GM20431 (cell line): ENCODE results near the gene TBXAS1.

Source experiments
- in situ Hi-C: fragments of 300-500 bp; cut with MseI, MboI; formaldehyde crosslinking; loops from one replicate; pipeline ENCODE4 v1.15.0; 2020; ENCODE audit warnings: low sequenced_read_pairs; ENCODE audit not compliant: unreplicated experiment

The TBXAS1 gene

DNA sequence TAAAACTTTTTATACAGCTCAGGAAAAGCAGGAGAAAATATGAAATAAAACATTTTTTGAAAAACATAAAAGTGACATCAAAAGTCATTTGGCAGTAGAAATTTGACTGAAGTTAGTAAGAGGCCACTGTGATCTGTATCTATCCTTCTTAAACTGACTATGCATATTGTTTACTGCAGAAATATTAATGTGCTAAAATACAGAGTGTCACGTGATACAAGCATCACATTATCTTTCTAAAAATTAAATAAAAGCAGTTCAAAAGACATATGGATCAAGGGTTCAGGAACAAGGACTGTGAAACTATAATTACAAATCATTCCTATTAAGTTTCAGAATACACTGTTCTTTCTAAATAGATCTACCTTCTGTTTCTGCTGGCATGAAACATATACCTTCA is 200.0 kb downstream of the TBXAS1 start:
- in situ Hi-C loops: no loop called here

DNA sequence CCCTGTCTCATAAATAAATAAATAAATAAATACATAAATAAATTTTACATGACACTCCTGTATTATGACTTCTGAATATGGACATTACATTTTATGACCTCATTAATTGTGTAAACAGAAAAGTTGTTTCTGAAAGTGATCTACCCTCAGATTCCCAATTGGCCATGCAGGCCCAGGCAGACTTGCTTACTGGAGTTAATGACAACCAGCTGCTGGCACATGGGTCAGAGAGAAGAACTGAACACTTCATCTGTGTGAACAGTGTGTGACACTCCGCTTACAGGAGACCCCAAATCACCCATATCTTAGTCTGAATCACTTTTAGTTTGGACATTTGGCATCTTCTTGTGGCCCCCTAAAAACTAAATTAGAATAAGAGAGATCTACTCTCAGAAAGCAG is 202.3 kb downstream of the TBXAS1 start:
- in situ Hi-C loops: no loop called here

DNA sequence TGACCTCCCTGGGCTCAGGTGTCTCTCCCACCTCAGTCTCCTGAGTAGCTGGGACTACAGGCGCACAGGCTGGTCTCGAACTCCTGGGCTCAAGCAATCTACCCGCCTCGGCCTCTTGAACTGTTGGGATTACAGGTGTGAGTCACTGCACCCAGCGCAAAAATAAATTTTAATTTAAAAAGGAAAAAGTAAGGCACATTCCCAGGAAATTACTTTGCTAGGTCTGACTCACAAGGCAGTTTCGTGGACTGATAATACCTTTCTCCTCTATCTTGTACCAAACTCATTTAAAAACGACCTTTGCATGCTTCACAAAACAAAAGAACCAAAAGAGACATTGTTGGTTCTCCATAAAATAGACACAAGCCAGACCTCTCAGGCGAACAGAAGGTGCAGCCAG is 204.0 kb downstream of the TBXAS1 start:
- in situ Hi-C loops: no loop called here

DNA sequence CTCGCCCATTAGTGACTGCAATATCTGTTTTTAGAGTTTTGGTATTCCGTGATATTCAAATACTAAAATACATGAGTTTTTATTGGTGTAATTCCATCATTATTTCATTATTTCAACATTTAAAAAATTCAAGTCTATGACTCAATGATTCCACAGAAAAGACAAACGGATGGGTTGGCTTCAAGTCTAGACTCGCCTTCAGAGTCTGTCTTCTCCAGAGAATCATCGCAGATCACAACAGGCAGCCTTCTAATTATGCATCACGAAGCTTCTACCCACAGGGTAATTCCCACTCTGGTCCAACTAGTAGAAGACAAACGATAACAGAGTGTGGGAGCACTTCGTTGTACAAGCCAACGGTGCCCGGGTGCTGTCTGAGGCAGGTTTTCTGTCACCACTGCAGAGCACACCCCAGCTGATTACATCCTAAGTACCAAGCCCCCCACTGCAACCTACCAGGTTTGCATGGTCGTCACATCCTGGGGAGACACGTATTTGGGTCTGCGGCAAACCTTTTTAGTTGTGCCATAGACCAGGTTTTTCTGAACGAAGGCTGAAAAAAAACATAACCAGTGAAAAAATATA is 204.8 kb downstream of the TBXAS1 start:
- in situ Hi-C loops: no loop called here

DNA sequence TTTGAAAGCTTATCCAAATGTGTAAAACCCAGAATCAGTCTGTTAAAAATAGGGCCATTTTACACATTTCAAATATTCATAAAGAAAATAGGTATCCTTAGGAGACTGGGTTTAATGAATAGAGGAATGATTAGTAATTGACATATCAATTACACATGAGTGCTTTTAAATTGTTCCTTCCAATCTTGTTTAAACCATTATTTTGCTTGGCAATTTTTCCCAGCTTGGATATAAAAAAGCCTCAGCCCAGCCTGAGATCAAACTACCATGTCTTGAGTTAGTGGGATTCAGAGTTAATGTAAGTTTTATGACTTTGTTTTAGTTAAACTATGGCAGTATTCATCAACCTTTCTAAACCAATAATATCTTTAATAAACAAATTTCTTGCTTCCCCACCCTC is 205.4 kb downstream of the TBXAS1 start:
- in situ Hi-C loops: no loop called here

DNA sequence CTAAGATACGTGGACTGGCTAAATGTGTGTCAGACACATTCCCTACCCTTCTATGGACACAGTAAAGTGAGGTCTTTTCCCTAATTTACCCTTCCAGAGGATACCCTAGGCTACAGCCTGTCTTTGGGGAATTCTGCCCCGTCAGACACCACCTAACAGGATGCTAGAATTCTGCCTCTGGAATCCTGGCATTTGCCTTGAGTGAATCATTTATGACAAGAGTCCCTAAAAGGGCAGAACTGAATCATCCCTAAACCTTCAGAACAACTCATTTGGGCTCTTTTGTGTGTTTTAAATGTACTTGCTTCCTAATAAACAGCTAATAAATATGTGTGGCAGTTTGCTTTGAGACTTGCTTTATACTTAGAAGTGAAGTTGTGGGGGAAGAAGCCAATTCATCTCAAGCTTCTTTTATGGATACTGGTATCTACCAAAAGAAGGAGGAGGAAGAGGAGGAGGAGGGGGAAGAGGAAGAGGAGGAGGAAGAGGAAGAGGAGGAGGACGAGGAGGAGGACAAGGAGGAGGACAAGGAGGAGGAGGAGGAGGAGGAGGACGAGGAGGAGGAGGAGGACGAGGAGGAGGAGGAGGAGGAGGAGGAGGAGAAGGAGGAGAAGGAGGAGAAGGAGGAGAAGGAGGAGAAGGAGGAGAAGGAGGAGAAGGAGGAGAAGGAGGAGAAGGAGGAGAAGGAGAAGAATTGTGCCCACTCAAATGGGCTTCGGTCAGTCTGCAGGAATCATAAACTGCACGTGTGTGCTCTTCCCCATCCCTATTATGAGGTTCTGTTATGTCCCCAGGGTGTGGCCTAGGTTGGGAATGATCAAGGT is 206.5 kb downstream of the TBXAS1 start:
- in situ Hi-C loops: no loop called here

DNA sequence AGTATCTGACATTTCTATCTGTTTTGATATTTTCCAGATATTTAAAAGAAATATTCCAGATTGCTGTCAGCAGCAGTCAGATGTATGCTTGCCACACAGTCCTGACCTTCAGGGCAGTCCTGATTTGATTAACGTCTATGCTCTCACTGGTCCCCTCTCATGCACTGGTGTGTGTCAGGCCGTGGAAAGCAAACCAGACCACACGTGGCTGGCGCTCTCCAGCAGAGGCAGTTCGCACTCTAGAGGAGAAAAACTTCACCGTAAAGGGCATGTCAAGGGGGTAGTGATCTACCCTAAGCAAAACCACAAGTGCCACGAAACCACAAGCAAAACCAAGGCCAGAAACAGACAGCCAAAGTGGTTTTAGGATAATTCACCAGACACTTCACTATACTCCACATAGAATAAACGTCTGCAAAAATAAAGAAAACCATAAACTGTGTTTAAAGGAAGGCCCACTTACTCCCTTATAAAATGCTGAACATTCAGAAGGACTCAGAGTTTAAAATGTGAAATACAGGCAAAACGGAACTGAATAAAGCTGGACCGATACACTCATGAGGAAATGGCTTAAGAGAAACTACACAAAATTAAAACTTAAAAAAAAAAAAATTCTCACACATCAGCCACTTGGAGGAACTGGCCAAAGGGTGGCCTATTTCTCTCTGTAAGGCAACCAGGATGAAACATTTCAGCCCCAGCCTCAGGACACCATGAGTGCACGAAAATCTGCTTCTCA is 207.3 kb downstream of the TBXAS1 start:
- in situ Hi-C loops: no loop called here

DNA sequence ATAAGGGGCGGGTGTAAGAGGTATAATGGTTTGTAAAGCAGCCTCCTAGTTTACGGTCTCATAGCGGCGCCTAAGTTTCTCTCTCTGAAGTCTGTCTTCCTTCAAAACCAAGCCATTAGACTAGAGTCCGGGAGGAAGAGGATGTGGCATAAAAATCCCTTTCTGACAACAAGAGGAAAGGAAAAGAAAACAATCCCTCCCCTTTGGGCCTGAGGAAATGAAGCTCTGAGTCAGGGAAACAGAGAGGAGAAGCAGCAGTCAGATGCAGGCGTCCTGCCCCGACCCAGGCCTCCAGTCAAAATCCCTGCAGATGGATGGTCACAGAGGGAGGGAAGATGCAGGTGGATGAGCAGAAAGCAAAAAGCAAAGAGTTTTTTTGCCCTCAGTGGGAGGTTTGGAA is 210.0 kb downstream of the TBXAS1 start:
- in situ Hi-C loops: no loop called here

DNA sequence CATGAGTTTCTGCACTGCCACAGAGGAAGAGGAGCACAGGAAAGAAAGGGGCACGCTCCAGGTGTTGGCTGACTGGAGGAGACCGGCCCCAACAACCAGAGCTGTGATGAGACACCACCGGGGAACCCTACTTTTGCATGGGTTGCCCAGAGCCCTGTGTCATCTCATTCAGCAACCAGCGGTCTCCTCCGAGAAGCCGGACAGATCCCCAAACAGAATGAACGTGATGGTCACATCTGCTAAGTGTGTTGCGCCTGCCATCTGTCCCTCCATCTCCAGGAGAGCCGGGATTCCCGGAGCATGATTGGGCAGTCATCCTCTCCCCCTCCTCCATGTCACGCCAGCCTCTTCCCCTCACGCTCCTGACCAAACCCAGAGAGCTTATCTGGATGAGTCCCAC is 210.8 kb downstream of the TBXAS1 start:
- in situ Hi-C loops: no loop called here

DNA sequence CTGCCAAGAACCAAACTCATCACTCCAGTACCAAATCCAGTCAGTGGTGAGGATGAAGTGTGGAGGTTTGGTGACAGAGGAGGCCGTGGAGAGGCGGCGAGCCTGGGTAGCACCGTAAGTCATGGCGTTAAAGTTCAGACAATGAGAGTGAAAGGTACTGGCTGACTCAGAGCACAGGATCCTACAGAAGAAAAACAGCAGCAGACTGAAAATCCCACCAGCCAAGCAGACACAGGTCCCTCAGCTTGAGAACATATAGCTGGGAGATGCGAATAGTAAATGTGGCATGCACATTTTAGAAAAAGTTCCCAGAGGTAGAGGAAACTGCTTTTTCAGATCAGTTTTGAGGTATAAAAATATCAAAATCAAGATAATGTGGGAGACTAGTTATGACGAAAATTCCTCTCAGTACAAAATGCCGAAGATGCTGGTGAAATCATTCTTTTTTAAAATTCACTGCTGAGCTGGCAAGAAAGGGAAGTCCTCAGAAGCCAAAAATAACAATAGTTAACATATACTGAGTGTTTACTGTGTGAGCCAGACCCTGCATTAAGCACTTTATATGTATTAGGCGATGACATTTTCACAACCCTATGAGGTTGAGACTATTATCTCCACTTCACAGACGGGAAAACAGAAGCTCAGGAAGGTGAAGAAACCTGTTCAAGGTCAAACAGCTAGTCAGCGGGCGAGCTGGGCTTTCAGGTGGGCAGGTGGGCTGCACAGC is 212.8 kb downstream of the TBXAS1 start:
- in situ Hi-C loops: no loop called here

DNA sequence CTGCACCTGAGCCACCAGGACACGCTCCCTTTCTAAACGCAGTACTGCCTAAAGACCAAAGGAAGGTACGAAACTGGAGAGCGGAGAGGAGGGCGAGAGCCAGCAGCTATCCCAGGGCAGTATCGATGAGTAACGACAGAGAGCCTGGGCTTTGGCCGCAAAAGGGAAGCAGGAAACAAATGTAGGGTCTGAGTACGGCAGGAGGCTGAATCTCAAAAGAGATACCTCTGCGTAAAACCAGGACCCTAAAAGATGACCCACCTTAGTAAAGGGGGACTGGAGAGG is 213.3 kb downstream of the TBXAS1 start:
- in situ Hi-C loops: no loop called here

DNA sequence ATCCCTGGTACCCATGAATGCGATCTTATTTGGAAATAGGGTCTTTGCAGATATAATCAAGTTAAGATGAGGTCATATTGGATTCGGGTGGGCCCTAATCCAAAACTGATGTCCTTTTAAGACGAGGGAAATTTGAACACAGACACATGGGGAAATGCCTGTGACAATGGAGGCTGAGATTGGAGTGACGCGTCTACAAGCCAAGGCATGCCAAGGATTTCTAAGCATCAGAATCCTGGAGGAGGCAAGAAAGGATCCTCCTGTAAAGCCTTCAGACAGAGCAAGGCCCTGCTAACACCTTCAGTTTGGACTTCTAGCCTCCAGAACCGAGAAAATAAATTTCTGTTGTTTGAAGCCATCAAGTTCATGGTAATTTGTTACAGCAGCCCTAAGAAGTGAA is 215.2 kb downstream of the TBXAS1 start:
- in situ Hi-C loops: no loop called here

DNA sequence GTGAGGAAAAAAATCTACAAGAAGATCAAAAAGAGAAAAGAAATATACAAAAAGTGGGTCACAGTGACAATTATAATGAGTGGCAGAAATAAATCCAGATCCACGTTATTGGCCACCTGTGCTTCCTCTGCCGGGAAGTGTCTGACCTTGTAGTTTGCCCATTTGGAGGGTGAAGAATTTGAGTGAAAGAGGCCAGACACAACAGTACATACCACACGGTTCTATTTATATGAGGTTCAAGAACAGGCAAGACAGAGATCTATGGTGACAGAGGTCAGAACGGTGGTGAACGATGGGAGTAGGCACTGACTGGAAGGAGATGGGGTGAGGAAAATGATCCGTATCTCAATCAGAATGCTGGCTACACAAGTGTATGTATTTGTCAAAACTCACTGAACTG is 216.6 kb downstream of the TBXAS1 start:
- in situ Hi-C loops: no loop called here

DNA sequence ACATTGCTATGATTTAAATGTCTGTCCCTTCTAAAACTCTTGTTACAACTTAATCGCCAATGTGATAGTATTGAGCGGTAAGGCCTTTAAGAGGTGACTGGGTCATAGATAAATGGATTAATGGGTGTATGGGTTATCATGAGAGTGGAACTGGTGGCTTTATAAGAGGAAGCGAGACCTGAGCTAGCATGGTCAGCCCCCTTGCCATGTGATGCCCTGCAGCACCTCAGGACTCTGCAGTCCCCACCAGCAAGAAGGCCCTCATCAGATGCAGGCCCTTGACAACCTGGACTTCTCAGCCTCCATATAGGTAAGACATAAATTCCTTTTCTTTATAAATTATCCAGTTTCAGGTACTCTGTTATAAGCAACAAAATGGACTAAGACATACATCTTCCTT is 218.1 kb downstream of the TBXAS1 start:
- in situ Hi-C loops: no loop called here

DNA sequence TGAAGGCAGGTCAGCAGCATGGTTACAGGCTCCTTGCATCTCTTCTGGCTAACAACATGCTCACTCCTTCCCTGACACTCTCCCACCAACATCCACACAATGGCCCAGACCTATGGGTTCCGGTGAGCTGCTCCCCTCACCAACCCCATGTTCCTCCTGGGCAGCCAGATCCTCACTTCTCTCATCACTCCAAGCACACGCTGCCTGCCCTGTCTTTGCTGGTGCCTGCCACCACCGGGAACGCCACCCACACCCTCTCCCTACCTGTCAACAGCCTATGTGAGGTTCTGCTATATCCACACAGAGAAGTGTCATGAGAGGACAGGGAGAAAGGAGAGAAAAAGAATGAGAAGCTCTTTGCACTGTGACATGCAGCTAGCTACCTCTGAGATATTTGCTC is 219.1 kb downstream of the TBXAS1 start:
- in situ Hi-C loops: no loop called here

DNA sequence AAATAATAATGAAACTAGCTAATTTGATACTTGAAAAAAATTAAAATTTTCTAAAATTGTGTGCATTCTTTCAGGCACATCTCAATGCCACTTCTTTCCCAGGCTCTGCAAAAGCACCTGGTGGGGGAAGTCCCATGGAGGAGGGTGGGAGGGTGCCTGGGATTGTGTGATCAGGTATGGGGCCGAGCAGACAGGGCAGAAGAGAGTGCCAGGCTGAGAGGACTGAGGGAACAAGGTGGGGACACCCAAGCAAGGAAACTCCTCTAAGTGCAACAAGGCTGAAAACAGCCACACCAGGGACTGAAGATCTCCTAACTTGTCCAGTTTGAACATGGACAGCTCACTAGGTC is 219.9 kb downstream of the TBXAS1 start:
- in situ Hi-C loops: no loop called here

DNA sequence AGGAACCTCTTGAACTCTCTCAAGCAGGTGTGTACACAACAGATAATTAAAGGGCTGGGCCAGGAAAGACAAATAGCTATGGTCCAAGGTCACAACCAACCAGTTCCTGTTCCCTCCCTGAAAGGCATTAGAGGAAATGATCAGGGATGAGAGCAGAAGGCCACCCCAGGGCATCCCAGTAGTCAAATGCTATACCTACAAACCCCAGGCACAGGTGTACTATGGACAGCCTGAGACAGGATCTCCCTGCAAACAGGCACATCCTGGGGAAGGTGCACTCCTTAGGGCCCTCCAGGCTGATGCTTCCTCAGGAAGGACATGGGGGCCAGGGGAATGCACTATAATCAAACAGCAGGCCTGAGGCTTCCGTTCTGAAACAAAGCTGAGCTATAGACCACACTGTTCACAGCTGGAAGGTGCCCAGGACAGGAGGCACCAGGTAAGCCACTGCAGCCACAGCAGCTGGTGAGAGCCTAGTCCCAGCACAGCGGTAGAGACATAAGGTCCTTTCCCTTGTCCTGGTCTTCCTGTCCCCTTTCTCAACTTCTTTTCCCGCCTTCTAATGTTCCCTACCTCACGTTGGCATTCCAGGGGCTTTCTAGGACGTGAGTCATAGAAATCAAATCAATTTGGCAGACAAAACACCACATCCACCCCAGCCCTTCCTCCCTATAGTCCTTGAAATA is 220.4 kb downstream of the TBXAS1 start:
- in situ Hi-C loops: no loop called here

DNA sequence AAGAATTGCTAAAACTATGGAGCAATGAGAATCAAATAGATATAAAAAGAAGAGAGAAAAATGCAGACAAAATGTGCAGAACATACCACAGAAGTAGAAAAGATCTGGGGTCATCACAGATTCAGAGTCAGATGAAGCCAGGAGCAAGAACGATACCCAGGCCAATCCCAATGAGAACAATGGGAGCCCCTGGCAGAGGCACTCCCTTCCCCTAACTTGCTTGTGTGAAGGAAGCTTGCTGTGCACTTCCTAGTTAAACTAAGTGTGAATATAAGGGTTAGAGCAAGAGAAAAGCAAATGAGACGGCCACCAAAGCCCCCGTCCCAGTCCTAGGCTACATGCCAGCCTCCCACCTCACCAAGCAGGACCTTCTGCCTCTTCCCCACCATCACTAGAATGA is 221.0 kb downstream of the TBXAS1 start:
- in situ Hi-C loops: no loop called here

DNA sequence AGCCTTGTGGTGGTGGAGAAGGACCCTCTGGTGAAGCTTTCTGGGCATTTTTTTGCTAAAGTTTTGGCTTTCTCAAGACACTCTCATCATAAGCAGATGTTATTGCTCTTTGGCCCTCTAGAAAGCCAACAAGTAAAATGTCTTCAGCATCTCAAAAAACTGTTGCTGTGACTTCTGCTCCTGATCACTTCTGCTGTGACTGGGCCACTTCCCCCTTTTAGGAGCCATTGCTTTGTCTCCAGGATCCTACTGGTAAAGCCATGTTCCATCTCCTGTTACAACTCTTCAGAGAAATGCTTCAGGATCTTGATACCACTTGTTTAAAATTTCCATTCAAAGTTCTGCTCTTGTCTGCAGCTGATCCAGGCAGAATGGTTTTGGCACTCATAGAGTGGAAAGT is 222.8 kb downstream of the TBXAS1 start:
- in situ Hi-C loops: no loop called here

DNA sequence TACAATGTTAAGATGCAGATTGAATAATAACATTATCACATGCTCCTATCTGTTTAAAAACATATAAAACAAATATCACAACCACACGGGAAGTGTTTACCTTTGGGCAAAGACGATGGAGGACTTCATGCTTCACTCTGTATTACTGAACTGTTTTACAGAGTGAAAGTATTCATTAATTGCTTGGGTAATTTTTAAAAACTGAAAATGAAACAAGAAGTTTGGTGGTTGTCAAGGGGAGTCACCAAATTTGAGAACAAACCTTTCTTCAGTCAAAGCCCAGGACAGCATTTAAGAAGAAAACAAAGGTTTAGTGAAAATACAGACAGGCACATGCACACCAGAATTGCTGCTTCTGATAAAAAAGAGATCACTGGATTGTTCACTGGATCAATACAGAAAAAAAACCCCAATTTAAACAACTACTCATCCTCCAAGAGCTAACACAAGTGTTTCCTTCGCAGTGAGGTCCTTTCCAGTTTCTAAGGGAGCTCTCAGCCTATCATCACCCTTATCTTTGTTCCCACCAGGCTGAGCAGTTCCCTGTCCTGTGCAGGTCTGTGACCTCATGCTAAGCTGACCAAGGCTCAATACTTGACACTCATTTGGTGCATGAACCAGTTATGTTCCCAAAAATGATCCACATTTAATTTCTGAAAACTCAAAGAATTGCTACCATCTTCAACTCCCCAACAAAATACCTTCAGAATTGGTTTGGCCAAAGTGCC is 224.9 kb downstream of the TBXAS1 start:
- in situ Hi-C loops: no loop called here
